LoVo (cell line): ENCODE measurements around the gene PPP4C.
"Not testable (repeated sequence)": the region's sequence is repeated elsewhere in the genome, so short reads cannot be mapped to it uniquely, and the experiment has no call there.

Experiments
- DNase-seq: peaks from one replicate; pipeline ENCODE4 v3.0.0-alpha.2; 2016; ENCODE audit warnings: low spot score

The PPP4C gene

DNA sequence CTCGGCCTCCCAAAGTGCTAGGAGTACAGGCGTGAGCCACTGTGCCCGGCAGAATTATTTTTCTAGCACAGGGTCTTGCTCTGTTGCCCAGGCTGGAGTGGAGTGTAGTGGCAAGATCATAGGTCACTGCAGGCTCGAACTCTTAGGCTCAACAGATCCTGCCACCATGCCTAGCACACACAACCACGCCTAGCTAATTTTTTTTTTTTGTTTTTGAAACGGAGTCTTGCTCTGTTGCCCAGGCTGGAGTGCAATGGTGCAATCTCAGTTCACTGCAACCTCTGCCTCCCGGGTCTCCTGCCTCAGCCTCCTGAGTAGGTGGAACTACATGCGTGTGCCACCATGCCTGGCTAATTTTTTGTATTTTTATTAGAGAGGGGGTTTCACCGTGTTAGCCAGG, 49.9 kb downstream of the PPP4C start:
- not testable (repeated sequence) for DNase-seq

- DNase-seq: no peak
Measured at GRCh38 chr16:30127993-30128392, 52.2 kb downstream of the PPP4C start.

GRCh38 chr16:30131869-30132475, 56.2 kb downstream of the PPP4C start:
- no peak for DNase-seq

- no peak for DNase-seq
Measured at GRCh38 chr16:30132591-30132990, 56.8 kb downstream of the PPP4C start.
